Measurements from ENCODE around the gene ZSCAN23. TPM values are rescaled to one million over a fixed set of nuclear protein-coding genes. Genes with fewer than 3 reads are reported as not detected.
"Not testable (repeated sequence)": the region's sequence is repeated elsewhere in the genome, so short reads cannot be mapped to it uniquely, and the experiment has no call there.

Gene ZSCAN23
- polyA plus RNA-seq, 2 of the 4 experiments (the other 2 are of a cell fraction), result not detected

DNA sequence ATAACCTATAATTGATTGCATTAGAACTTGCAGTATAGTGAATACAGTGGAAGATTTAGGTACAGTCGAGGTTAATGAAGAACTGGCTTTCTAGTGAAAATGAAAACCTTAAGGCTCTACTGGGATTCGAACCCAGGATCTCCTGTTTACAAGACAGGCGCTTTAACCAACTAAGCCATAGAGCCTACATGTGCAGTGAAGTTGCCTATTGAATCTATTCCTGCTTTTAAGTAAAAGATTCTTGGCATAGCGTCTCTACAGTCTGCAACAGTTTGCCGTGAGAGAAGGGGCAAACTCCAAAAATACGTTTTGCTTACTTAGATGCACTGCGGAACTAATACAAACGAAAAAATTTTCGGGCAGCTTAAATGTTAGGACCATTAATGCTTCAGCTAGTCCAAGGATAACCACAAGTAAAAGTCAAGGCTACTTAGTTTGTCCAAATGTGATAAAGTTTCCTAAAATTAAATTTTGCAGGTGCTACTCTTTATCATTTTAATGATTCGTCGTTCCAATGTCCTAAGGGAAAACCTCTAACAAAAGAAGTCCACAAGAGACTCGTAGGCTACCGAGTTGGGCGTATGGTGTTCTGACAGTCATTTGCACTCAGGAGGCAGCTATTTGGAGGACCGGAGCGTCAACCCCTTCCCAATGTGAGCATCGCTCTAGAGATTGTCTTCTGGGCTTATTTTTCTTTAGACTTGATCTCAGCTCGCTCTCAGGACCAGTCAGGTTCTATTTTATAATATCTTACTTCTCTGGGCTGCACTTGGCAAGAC is 31.3 kb upstream of the ZSCAN23 start (continued):
- TF ChIP-seq ZFP36 (IDR thresholded peaks at IDR 0.05; ENCODE audit: borderline replicate concordance, partially characterized antibody), result no peak

DNA sequence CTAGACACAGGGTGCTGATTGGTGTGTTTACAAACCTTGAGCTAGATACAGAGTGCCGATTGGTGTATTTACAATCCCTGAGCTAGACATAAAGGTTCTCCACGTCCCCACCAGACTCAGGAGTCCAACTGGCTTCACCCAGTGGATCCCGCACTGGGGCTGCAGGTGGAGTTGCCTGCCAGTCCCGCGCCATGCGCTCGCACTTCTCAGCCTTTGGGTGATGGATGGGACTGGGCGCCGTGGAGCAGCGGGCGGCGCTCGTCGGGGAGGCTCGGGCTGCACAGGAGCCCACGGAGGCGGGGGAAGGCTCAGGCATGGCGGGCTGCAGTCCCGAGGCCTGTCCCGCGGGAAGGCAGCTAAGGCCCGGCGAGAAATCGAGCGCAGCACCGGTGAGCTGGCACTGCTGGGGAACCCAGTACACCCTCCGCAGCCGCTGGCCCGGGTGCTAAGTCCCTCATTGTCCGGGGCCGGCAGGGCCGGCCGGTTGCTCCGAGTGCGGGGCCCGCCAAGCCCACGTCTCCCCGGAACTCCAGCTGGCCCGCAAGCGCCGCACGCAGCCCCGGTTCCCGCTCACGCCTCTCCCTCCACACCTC is 26.0 kb upstream of the ZSCAN23 start:
- H3K4me1 ChIP-seq; DNase-seq (ENCODE audit: low read depth in 1 of 2, low spot score in 1 of 2); CTCF ChIA-PET; H3K4me3 ChIP-seq; ATAC-seq; H3K9me3 ChIP-seq; POLR2A ChIA-PET; H3K27ac ChIP-seq; FAIRE-seq; H3K4me2 ChIP-seq: not testable (repeated sequence)
- WGBS (ENCODE audit: missing lambda C conversion rate), result 81% methylated on average over 7 of the region's 45 CpGs

DNA sequence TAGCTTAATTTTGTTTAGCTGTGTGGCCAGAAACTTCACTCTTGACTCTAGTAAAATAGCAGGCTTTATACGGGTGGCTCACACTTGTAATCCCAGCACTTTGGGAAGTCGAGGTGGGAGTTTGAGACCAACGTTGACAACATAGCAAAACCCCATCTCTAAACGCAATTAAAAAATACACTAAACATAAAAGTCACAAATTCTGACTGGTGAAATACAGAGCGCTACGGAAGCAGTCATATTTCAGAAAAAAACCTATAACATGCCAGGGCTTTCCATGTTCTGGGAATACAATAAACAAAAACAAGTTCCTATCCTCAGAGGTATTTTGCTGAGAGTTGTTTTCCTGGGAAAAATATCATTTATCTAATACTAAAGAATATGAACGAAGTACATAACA is 24.8 kb upstream of the ZSCAN23 start:
- H3K4me1 ChIP-seq, result no peaks in the 10 kb centered on the region
- H3K27ac ChIP-seq, result no peak overlapping the region
- DNase-seq (ENCODE audit: low read depth in 1 of 2, low spot score in 1 of 2) (no peak), FAIRE-seq (no peak), ATAC-seq (no peak)
- no peak overlapping the region for H3K4me3 ChIP-seq
- no peaks in the 10 kb centered on the region for H3K9me3 ChIP-seq
- CTCF ChIA-PET, result no interaction called here
- WGBS (ENCODE audit: missing lambda C conversion rate), result 53% methylated on average over 7 of the region's 7 CpGs
- TF ChIP-seq, protein P1, sequence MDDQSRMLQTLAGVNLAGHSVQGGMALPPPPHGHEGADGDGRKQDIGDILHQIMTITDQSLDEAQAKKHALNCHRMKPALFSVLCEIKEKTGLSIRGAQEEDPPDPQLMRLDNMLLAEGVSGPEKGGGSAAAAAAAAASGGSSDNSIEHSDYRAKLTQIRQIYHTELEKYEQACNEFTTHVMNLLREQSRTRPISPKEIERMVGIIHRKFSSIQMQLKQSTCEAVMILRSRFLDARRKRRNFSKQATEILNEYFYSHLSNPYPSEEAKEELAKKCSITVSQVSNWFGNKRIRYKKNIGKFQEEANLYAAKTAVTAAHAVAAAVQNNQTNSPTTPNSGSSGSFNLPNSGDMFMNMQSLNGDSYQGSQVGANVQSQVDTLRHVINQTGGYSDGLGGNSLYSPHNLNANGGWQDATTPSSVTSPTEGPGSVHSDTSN (IDR thresholded peaks at IDR 0.05), result no peak
- TF ChIP-seq ZFP36 (IDR thresholded peaks at IDR 0.05; ENCODE audit: borderline replicate concordance, partially characterized antibody), result no peak
- TF ChIP-seq NFE2L2 (conservative IDR thresholded peaks at IDR 0.05; ENCODE audit: low read length), result no peak
- TF ChIP-seq CEBPB (IDR thresholded peaks at IDR 0.05), result no peak
- no peak for TF ChIP-seq CHD4 (IDR thresholded peaks at IDR 0.05; ENCODE audit: borderline replicate concordance)
- TF ChIP-seq RNF2 (IDR thresholded peaks at IDR 0.05; ENCODE audit: borderline replicate concordance, low read depth), result no peak
- TF ChIP-seq HEYL (CRISPR knock-in tag; IDR thresholded peaks at IDR 0.05), result no peak
- TF ChIP-seq FOSB (CRISPR knock-in tag; IDR thresholded peaks at IDR 0.05), result no peak
- TF ChIP-seq EP300 (IDR thresholded peaks at IDR 0.05), result no peak
- no peak for TF ChIP-seq CBX2 (IDR thresholded peaks at IDR 0.05; ENCODE audit: borderline replicate concordance, low read depth)
- TF ChIP-seq RCOR1 (IDR thresholded peaks at IDR 0.05; ENCODE audit: low read depth, low read length), result no peak
- TF ChIP-seq CBX8 (IDR thresholded peaks at IDR 0.05), result no peak
- TF ChIP-seq MYC (IDR thresholded peaks at IDR 0.05; ENCODE audit: borderline replicate concordance, low read length), result no peak
- TF ChIP-seq, protein P2, sequence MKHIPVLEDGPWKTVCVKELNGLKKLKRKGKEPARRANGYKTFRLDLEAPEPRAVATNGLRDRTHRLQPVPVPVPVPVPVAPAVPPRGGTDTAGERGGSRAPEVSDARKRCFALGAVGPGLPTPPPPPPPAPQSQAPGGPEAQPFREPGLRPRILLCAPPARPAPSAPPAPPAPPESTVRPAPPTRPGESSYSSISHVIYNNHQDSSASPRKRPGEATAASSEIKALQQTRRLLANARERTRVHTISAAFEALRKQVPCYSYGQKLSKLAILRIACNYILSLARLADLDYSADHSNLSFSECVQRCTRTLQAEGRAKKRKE (CRISPR knock-in tag; IDR thresholded peaks at IDR 0.05; ENCODE audit: low read depth), result no peak
- TF ChIP-seq PHF8 (IDR thresholded peaks at IDR 0.05; ENCODE audit: borderline replicate concordance, low read depth), result no peak
- TF ChIP-seq FOXS1 (CRISPR knock-in tag; IDR thresholded peaks at IDR 0.05), result no peak
- TF ChIP-seq EHF (CRISPR knock-in tag; IDR thresholded peaks at IDR 0.05), result no peak
- no peak for TF ChIP-seq RFX5 (IDR thresholded peaks at IDR 0.05)
- no peak for TF ChIP-seq NPAS2 (CRISPR knock-in tag; IDR thresholded peaks at IDR 0.05; ENCODE audit: borderline replicate concordance)
- no peak for TF ChIP-seq HDAC2 (IDR thresholded peaks at IDR 0.05)
- POLR2A ChIA-PET, result no interaction called here
- no peak overlapping the region for H3K4me2 ChIP-seq

DNA sequence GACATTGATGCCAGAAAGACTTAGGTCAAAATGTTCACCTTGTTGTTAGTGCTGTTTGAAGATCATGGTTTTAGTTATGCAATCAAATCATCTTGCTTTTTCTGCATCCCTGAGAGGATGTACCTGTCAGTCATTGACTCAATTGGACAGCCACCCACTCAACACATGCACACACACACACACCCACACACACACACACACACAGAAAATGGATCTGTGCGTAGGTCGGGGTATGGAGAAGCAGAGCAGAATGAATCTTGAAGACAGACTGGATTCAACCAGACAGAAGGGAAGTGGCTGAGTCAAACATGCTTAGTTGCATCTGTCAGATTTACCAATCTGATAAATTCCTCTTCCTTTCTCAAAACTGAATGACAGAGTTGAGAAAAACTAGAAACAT is 19.1 kb upstream of the ZSCAN23 start:
- no peak for ATAC-seq
- H3K9me3 ChIP-seq, result no peaks in the 10 kb centered on the region
- H3K4me2 ChIP-seq, result no peak overlapping the region
- H3K4me3 ChIP-seq, result no peak overlapping the region
- FAIRE-seq, result no peak
- no peaks in the 10 kb centered on the region for H3K4me1 ChIP-seq
- CTCF ChIA-PET, result no interaction called here
- no peak for DNase-seq (ENCODE audit: low read depth in 1 of 2, low spot score in 1 of 2)
- WGBS (ENCODE audit: missing lambda C conversion rate), result 0% methylated on average over 2 of the region's 2 CpGs
- POLR2A ChIA-PET, result no interaction called here
- H3K27ac ChIP-seq, result no peak overlapping the region
- TF ChIP-seq CEBPB (IDR thresholded peaks at IDR 0.05), result no peak
- TF ChIP-seq CBX2 (IDR thresholded peaks at IDR 0.05; ENCODE audit: borderline replicate concordance, low read depth), result no peak
- TF ChIP-seq, protein P3, sequence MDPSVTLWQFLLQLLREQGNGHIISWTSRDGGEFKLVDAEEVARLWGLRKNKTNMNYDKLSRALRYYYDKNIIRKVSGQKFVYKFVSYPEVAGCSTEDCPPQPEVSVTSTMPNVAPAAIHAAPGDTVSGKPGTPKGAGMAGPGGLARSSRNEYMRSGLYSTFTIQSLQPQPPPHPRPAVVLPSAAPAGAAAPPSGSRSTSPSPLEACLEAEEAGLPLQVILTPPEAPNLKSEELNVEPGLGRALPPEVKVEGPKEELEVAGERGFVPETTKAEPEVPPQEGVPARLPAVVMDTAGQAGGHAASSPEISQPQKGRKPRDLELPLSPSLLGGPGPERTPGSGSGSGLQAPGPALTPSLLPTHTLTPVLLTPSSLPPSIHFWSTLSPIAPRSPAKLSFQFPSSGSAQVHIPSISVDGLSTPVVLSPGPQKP (IDR thresholded peaks at IDR 0.05; ENCODE audit: low read depth, low read length), result no peak
- no peak for TF ChIP-seq SREBF2 (IDR thresholded peaks at IDR 0.05)
- TF ChIP-seq JUN (IDR thresholded peaks at IDR 0.05), result no peak
- TF ChIP-seq PHF8 (IDR thresholded peaks at IDR 0.05; ENCODE audit: borderline replicate concordance, low read depth), result no peak
- no peak for TF ChIP-seq TFCP2L1 (CRISPR knock-in tag; IDR thresholded peaks at IDR 0.05)
- TF ChIP-seq, protein P4, sequence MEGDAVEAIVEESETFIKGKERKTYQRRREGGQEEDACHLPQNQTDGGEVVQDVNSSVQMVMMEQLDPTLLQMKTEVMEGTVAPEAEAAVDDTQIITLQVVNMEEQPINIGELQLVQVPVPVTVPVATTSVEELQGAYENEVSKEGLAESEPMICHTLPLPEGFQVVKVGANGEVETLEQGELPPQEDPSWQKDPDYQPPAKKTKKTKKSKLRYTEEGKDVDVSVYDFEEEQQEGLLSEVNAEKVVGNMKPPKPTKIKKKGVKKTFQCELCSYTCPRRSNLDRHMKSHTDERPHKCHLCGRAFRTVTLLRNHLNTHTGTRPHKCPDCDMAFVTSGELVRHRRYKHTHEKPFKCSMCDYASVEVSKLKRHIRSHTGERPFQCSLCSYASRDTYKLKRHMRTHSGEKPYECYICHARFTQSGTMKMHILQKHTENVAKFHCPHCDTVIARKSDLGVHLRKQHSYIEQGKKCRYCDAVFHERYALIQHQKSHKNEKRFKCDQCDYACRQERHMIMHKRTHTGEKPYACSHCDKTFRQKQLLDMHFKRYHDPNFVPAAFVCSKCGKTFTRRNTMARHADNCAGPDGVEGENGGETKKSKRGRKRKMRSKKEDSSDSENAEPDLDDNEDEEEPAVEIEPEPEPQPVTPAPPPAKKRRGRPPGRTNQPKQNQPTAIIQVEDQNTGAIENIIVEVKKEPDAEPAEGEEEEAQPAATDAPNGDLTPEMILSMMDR (IDR thresholded peaks at IDR 0.05), result no peak
- no peak for TF ChIP-seq FOXS1 (CRISPR knock-in tag; IDR thresholded peaks at IDR 0.05)
- no peak for TF ChIP-seq EHF (CRISPR knock-in tag; IDR thresholded peaks at IDR 0.05)
- no peak for TF ChIP-seq RCOR1 (IDR thresholded peaks at IDR 0.05; ENCODE audit: low read depth, low read length)
- no peak for TF ChIP-seq RAD21 (conservative IDR thresholded peaks at IDR 0.05 in 1 of 2, IDR thresholded peaks at IDR 0.05 in 1 of 2)
- TF ChIP-seq HEYL (CRISPR knock-in tag; IDR thresholded peaks at IDR 0.05), result no peak
- TF ChIP-seq NPAS2 (CRISPR knock-in tag; IDR thresholded peaks at IDR 0.05; ENCODE audit: borderline replicate concordance), result no peak
